HUES64 (cell line): ENCODE measurements around the gene KCNC1.

Experiments
- H3K27ac ChIP-seq: 2 replicates; pipeline ENCODE4 v1.7.0; 2013; ENCODE audit warnings: low read depth, low read length, inconsistent platforms
- H3K27me3 ChIP-seq: 2 replicates; pipeline ENCODE4 v1.6.1; 2013; ENCODE audit warnings: mild to moderate bottlenecking, low read length; ENCODE audit not compliant: insufficient read depth
- H3K36me3 ChIP-seq: 2 replicates; pipeline ENCODE4 v1.6.1; 2013; ENCODE audit warnings: mild to moderate bottlenecking, low read length; ENCODE audit not compliant: insufficient read depth
- H3K4me1 ChIP-seq: 2 replicates; pipeline ENCODE4 v1.6.1; 2013; ENCODE audit warnings: mild to moderate bottlenecking, low read length, moderate library complexity; ENCODE audit not compliant: insufficient read depth
- H3K4me3 ChIP-seq: 2 replicates; pipeline ENCODE4 v1.5.1; 2013; ENCODE audit warnings: mild to moderate bottlenecking, low read length, moderate library complexity
- H3K9ac ChIP-seq: 2 replicates; pipeline ENCODE4 v1.6.1; 2013; ENCODE audit warnings: mild to moderate bottlenecking, low read depth, low read length
- H3K9me3 ChIP-seq: 2 replicates; pipeline ENCODE4 v1.6.1; 2013; ENCODE audit warnings: low read depth, low read length; ENCODE audit not compliant: insufficient read depth
- WGBS: fragments of 150-250, 120-280 bp; methylation state at CpG from one replicate; pipeline ENCODE4 v1.1.7; 2013; ENCODE audit warnings: missing lambda C conversion rate; 5-methylcytosine and 5-hydroxymethylcytosine counted together

The KCNC1 gene

DNA sequence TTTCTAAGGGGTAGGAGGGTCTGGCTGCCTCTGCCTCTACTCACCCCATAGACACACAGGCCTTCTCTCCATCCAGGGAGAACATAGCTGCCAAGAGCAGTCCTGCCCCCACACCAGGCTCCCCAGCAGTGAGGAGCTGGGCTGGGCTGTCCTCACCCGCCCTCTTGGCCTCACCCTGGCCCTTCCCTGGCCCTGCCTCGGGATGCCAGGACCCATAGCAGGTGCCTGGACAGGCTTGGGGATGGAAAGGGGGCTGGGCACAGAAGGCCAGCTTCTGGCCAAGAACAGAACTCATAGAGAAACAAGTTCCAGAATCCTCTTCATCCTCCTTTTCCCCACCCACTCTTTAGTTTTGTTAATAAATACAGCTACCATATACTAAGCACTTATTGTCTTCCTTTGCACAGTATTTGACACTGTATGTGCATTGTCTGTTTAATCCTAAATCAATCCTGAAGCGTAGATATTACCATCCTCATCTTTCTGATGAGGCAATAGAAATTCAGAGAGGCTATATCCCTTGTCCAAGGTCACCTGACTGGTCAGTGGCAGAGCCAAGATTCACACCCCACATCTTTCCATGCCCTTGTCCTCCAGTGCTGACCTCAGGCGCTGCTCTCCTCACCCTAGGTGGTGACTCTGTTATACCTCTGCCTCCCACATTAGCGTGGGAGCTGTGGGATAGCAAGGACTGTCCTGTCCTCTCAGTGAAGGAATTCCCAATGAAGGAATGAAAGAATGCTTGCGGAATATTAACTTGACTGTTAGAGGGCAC lies 37.2 kb upstream of the KCNC1 start:
- H3K9me3 ChIP-seq: no peaks in the 10 kb centered on the region
- H3K27me3 ChIP-seq: peaks cover 61% of the 10 kb centered on the region
- H3K4me1 ChIP-seq: no peaks in the 10 kb centered on the region
- no peak overlapping the region for H3K27ac ChIP-seq
- H3K9ac ChIP-seq: no peak overlapping the region
- no peak overlapping the region for H3K4me3 ChIP-seq
- no peaks in the 10 kb centered on the region for H3K36me3 ChIP-seq
- WGBS: 75% methylated on average over 6 of the region's 6 CpGs

DNA sequence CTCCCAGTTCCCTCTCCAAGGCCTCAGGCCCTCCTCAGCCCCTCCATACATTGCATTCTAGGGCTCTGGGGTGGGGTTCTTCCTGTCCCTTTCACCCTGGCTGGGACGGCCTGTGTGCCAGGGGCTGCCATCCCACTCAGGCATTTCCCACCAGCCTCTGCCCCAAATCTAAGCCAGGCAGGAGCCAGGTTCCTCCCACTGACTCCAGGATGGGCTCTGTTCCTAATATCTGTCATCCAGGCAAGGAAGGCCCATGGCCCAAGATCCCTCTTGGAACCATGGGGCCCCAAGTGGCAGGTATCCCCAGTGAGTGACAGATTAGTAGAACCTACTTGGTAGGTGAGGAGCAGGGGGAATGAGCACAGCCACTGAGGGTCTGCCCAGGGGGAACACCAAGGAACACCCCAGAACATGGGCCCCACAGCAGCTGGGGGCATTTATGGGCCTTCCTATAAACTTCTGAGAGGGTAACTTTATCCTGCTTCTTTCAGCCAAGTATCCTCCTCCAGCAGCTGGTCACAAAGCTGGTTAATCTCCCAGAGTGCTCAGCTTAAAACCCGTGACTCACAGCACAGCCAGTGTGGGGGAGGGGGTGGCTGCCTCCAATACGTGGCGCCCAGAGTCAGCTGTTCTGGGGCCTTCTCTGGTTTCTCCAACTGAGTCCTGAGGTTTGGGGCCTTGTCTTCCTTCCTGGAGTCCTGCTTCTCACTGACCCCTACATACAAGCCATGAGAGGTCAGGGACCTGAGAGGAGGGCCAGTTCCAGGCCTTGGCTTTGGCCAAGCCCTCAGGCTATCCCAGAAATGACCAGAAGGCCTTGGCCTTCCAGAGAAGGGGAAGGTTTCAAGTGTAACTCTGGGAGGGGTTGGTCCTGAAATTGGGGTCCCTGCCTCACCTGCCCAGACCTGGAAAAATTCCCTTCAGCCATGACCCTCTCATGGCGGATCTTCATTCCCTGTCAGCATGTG lies 35.1 kb upstream of the KCNC1 start:
- no peaks in the 10 kb centered on the region for H3K36me3 ChIP-seq
- H3K9ac ChIP-seq: no peak overlapping the region
- H3K27ac ChIP-seq: no peak overlapping the region
- no peaks in the 10 kb centered on the region for H3K4me1 ChIP-seq
- peaks cover 41% of the 10 kb centered on the region for H3K27me3 ChIP-seq
- 76% methylated on average over 5 of the region's 5 CpGs for WGBS
- H3K9me3 ChIP-seq: peaks cover 6% of the 10 kb centered on the region; the same call in 1 of the 2 replicates
- no peak overlapping the region for H3K4me3 ChIP-seq

DNA sequence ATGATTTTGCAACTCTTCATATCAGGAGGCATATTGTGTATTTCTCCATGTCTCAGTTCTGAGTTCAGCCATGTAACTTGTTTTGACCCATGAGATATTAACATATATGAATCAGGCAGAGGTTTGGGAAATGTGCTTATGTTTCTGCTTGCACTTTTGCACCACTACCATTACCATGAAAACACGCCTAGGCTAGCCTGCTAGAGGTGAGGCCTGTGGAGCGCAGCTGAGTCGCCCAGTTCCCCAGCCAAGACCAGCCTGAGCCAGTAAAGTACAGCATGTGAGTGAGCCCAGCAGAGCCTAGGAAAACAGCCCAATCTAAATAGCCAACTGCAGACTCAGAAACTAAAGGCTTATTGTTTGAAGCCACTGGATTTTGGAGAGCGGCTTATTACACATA lies 33.6 kb upstream of the KCNC1 start:
- H3K4me3 ChIP-seq: no peak overlapping the region
- no peaks in the 10 kb centered on the region for H3K36me3 ChIP-seq
- peaks cover 6% of the 10 kb centered on the region; the same call in 1 of the 2 replicates for H3K9me3 ChIP-seq
- H3K27me3 ChIP-seq: peaks cover 35% of the 10 kb centered on the region
- WGBS: 89% methylated on average over 4 of the region's 4 CpGs
- no peaks in the 10 kb centered on the region for H3K4me1 ChIP-seq
- no peak overlapping the region for H3K9ac ChIP-seq
- no peak overlapping the region for H3K27ac ChIP-seq

DNA sequence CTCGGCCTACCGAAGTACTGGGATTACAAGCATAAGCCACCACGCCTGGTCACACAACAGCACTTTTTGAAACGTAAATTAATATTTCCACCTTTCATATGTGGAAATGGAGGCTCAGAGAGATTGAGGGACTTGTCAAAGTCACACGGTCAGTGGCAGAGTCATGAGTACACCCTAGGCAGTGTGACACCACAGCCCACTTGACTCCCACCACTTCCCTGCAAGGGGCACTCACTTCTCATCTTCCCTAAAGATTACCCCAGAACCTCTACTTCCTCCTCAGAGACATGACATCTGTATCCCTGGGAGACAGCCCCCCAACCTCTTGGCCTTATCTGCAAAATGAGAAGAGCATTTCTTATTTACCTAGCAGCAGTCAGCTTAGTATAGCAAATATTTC lies 31.7 kb upstream of the KCNC1 start:
- no peaks in the 10 kb centered on the region for H3K36me3 ChIP-seq
- H3K4me3 ChIP-seq: no peak overlapping the region
- H3K27ac ChIP-seq: no peak overlapping the region
- peaks cover 27% of the 10 kb centered on the region for H3K27me3 ChIP-seq
- H3K9ac ChIP-seq: no peak overlapping the region
- H3K9me3 ChIP-seq: peaks cover 6% of the 10 kb centered on the region; the same call in 1 of the 2 replicates
- 82% methylated on average over 5 of the region's 5 CpGs for WGBS
- H3K4me1 ChIP-seq: no peaks in the 10 kb centered on the region

DNA sequence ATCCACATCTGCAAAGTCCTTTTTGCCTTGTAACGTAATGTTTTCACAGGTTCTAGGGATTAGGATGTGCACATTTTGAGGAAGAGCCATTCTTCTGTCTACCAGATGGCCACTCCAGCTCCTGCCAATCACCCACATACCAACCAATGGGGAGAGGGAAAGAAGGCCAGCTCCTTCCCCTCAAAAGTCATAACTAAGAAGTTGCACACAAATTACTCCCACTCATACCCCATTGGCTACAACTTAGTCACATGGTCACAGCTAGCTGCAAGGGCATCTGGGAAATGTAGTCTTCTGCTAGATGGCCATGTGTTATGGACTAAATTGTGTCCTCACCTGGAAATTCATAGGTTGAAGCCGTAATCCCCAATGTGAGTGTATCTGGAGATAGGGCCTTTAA lies 30.6 kb upstream of the KCNC1 start:
- no peak overlapping the region for H3K4me3 ChIP-seq
- H3K4me1 ChIP-seq: no peaks in the 10 kb centered on the region
- H3K9ac ChIP-seq: no peak overlapping the region
- H3K27ac ChIP-seq: no peak overlapping the region
- WGBS: 97% methylated on average over 2 of the region's 2 CpGs
- peaks cover 6% of the 10 kb centered on the region; the same call in 1 of the 2 replicates for H3K9me3 ChIP-seq
- H3K27me3 ChIP-seq: peaks cover 23% of the 10 kb centered on the region
- no peaks in the 10 kb centered on the region for H3K36me3 ChIP-seq

DNA sequence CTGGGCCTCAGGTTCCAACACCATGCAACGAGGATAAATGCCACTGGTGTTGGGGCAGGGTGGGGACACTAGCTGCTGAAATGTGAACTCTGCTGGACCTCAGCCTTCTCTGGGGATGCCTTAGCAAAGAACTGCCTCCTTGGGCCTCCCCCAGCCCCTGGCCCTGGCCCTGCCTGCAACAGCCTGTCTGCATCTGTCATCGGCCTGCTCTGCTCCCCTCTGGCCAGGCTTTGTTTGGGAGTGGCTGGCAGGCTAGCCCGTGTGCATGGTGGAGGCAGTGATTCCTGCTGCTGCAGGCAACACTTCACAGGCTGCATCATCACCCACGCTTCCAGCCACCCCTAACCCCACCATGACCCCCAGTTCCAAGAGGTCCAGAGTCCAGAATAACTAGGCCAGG lies 26.8 kb upstream of the KCNC1 start:
- Histone ChIP-seq H3K4me1 (no peaks in the 10 kb centered on the region), H3K27ac (no peak overlapping the region), H3K4me3 (no peak overlapping the region), H3K27me3 (peaks cover 61% of the 10 kb centered on the region), H3K9ac (no peak overlapping the region), H3K36me3 (no peaks in the 10 kb centered on the region), H3K9me3 (peaks cover 6% of the 10 kb centered on the region; the same call in 1 of the 2 replicates)
- 74% methylated on average over 4 of the region's 4 CpGs for WGBS

DNA sequence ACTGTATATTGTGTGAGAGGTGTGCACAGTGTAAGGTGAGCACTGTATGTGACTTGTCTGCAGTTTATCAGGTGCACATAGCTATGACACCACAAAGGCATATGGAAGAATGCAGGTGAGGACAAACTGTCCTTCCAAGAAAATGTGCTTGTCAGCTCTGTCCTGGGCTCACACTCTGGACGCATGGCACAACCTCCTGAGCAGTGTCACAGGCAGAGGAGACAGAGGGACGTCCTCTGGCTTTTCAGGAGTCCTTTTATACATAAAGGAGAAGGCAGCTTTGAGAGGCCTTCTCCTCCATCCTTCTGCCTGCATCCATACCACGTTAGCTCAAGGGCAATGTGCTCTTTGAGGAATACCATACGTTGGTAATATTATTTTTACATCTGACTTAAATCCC lies 22.7 kb upstream of the KCNC1 start:
- peaks cover 89% of the 10 kb centered on the region for H3K27me3 ChIP-seq
- H3K27ac ChIP-seq: no peak overlapping the region
- no peak overlapping the region for H3K9ac ChIP-seq
- no peaks in the 10 kb centered on the region for H3K4me1 ChIP-seq
- H3K4me3 ChIP-seq: no peak overlapping the region
- WGBS: 38% methylated on average over 3 of the region's 4 CpGs
- no peaks in the 10 kb centered on the region for H3K9me3 ChIP-seq
- H3K36me3 ChIP-seq: no peaks in the 10 kb centered on the region

DNA sequence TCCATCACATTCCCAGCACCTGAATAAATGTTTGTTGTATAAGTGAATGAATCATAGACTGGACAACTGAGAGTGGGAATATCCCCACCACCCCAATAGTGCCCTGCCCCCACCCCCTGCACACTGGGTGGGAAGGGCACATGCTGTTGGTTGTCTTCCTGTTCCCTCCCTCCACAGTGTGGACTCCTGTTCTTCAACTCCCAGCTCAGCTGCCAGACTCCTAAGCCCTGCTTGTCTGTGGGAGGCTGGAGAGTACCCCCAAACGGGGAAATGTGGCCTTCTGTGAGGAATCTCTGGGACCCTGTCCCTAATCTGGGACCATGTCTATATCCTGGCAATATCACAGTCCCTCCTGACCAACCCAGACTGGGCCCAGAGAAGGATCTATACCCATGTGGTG lies 20.7 kb upstream of the KCNC1 start:
- peaks cover 99% of the 10 kb centered on the region for H3K27me3 ChIP-seq
- no peak overlapping the region for H3K4me3 ChIP-seq
- no peaks in the 10 kb centered on the region for H3K36me3 ChIP-seq
- WGBS: 0% methylated on average over 1 of the region's 1 CpG
- 0 out of 2 replicates have a peak, but pooled peaks cover 4% of the 10 kb centered on the region for H3K4me1 ChIP-seq
- H3K27ac ChIP-seq: no peak overlapping the region
- H3K9me3 ChIP-seq: no peaks in the 10 kb centered on the region
- no peak overlapping the region for H3K9ac ChIP-seq

DNA sequence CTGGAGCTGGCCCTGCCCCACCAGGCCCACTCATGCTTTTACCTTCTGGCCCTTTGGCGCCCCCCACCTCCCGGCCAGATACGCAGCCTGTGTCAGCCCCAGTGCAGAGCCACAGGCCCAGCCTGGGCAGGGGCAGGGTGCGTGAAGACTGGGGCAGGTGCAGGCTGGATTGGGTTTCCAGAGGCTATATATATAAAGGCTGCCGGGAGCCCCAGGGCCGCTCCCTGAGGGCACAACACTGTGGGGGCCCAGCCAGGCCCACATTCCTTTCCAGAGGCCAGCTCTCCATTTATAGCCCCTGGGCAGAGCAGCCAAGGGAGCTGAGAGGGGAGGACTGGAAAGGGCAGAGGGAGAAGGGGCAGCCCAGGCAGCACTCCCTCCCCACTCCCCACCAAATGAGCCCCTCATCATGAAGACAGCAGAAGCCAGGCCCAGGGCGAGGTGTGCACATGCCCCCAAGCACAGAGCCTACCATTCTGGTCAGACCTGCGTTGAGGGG lies 20.2 kb upstream of the KCNC1 start:
- no peak overlapping the region for H3K9ac ChIP-seq
- H3K4me1 ChIP-seq: 0 out of 2 replicates have a peak, but pooled peaks cover 6% of the 10 kb centered on the region
- no peak overlapping the region for H3K27ac ChIP-seq
- WGBS: 68% methylated on average over 8 of the region's 8 CpGs
- no peaks in the 10 kb centered on the region for H3K36me3 ChIP-seq
- no peak overlapping the region for H3K4me3 ChIP-seq
- peaks cover 99% of the 10 kb centered on the region for H3K27me3 ChIP-seq
- H3K9me3 ChIP-seq: no peaks in the 10 kb centered on the region

DNA sequence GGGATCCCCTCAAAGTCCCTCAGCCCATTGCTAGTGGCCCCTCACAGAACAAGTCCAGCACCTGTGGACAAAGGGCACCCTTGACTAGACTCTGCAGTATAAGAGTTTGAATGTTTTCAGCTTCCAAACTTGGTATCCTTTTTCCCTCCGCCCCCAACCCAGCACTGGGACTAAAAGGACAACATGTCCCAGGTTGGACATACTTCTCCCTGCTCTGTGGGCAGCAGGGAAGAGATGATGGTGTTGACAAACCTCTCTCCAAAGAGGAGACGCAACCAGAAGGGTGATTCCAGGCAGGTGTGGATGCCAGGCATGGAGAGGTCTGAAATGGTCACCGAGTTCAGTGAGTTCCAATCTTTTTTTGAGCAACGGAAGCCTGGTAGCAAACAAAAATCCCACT lies 19.7 kb upstream of the KCNC1 start:
- Histone ChIP-seq H3K27me3 (peaks cover 99% of the 10 kb centered on the region), H3K4me1 (0 out of 2 replicates have a peak, but pooled peaks cover 6% of the 10 kb centered on the region), H3K36me3 (no peaks in the 10 kb centered on the region), H3K9me3 (no peaks in the 10 kb centered on the region), H3K4me3 (no peak overlapping the region), H3K27ac (no peak overlapping the region), H3K9ac (no peak overlapping the region)
- 89% methylated on average over 4 of the region's 4 CpGs for WGBS

DNA sequence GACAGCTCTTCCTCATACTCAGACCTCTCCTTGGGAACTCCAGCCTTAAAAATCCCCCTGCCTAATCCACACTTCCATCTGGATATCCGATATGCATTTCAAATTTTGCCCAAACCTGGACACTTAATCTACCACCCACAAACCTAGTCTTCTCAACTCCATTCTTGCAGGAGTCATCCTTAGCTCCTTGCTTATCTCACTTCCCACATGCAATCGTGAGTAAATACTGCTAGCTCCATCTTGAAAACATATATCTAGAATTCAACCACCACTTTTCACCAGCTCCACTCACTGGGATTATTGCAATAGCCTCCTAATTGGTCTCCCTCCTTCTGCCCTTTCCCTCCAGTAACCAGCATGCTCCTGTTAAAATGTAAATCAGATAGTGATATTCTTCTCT lies 17.8 kb upstream of the KCNC1 start:
- Histone ChIP-seq H3K4me1 (0 out of 2 replicates have a peak, but pooled peaks cover 6% of the 10 kb centered on the region), H3K27me3 (peaks cover 100% of the 10 kb centered on the region), H3K9me3 (no peaks in the 10 kb centered on the region), H3K9ac (no peak overlapping the region), H3K27ac (no peak overlapping the region), H3K4me3 (no peak overlapping the region), H3K36me3 (no peaks in the 10 kb centered on the region)
- WGBS: 81% methylated on average over 2 of the region's 2 CpGs
